ENCODE measurements around the gene EFCAB6. TPM values are rescaled to one million over a fixed set of nuclear protein-coding genes. Genes with fewer than 3 reads are reported as not detected.

Gene EFCAB6
- total RNA-seq, 6 experiments from 2014 or later, result 0.29 to 1.5 (median 0.93) TPM

GRCh38 chr22:43591380-43591779, 220.7 kb downstream of the EFCAB6 start:
- WGBS (ENCODE audit: insufficient coverage, low coverage, low lambda C conversion rate, missing lambda C conversion rate), result 86% methylated on average over 6 of the region's 6 CpGs
- Histone ChIP-seq H3K27me3 (no peaks in the 10 kb centered on the region), H3K4me1 (no peaks in the 10 kb centered on the region), H3K27ac (no peak overlapping the region), H3K4me3 (no peak overlapping the region), H3K36me3 (no peaks in the 10 kb centered on the region), H3K9me3 (no peaks in the 10 kb centered on the region)
- intact Hi-C loops (cut with DNase I), result no loop called here
- ATAC-seq (no peak), DNase-seq (no peak)
- no peak for TF ChIP-seq CTCF (IDR thresholded peaks at IDR 0.05)
- no peak for TF ChIP-seq POLR2A (IDR thresholded peaks at IDR 0.05)

- DNase-seq (no peak), ATAC-seq (no peak)
- no peak for TF ChIP-seq CTCF (IDR thresholded peaks at IDR 0.05)
- TF ChIP-seq POLR2A (IDR thresholded peaks at IDR 0.05), result no peak
- Histone ChIP-seq H3K9me3 (no peaks in the 10 kb centered on the region), H3K27me3 (no peaks in the 10 kb centered on the region), H3K36me3 (no peaks in the 10 kb centered on the region), H3K4me1 (no peaks in the 10 kb centered on the region), H3K27ac (no peak overlapping the region), H3K4me3 (no peak overlapping the region)
- intact Hi-C loops (cut with DNase I), result no loop called here
- 0% methylated on average over 1 of the region's 1 CpG for WGBS (ENCODE audit: insufficient coverage, low coverage, low lambda C conversion rate, missing lambda C conversion rate)
These were observed 224.5 kb downstream of the EFCAB6 start for GRCh38 chr22:43587574-43587973.

- ATAC-seq (no peak), DNase-seq (no peak)
- Histone ChIP-seq H3K27ac (no peak overlapping the region), H3K27me3 (no peaks in the 10 kb centered on the region), H3K36me3 (no peaks in the 10 kb centered on the region), H3K9me3 (no peaks in the 10 kb centered on the region), H3K4me3 (no peak overlapping the region), H3K4me1 (no peaks in the 10 kb centered on the region)
- WGBS (ENCODE audit: insufficient coverage, low coverage, low lambda C conversion rate, missing lambda C conversion rate), result 56% methylated on average over 2 of the region's 2 CpGs
- no peak for TF ChIP-seq CTCF (IDR thresholded peaks at IDR 0.05)
- no peak for TF ChIP-seq POLR2A (IDR thresholded peaks at IDR 0.05)
- intact Hi-C loops (cut with DNase I), result no loop called here
These were observed 228.6 kb downstream of the EFCAB6 start for GRCh38 chr22:43583501-43583900.

- ATAC-seq (no peak), DNase-seq (no peak)
- no peaks in the 10 kb centered on the region for H3K27me3 ChIP-seq
- no peaks in the 10 kb centered on the region for H3K36me3 ChIP-seq
- H3K4me3 ChIP-seq, result no peak overlapping the region
- H3K9me3 ChIP-seq, result no peaks in the 10 kb centered on the region
- no peak overlapping the region for H3K27ac ChIP-seq
- no peaks in the 10 kb centered on the region for H3K4me1 ChIP-seq
- TF ChIP-seq POLR2A (IDR thresholded peaks at IDR 0.05) (no peak), CTCF (IDR thresholded peaks at IDR 0.05) (no peak)
- 80% methylated on average over 1 of the region's 1 CpG for WGBS (ENCODE audit: insufficient coverage, low coverage, low lambda C conversion rate, missing lambda C conversion rate)
- intact Hi-C loops (cut with DNase I), result no loop called here
These were observed 229.7 kb downstream of the EFCAB6 start for GRCh38 chr22:43582394-43582793.

GRCh38 chr22:43580271-43580750, 231.8 kb downstream of the EFCAB6 start:
- H3K9me3 ChIP-seq, result no peaks in the 10 kb centered on the region
- intact Hi-C loops (cut with DNase I), result no loop called here
- ATAC-seq, result no peak
- no peak for DNase-seq
- no peaks in the 10 kb centered on the region for H3K36me3 ChIP-seq
- no peaks in the 10 kb centered on the region for H3K27me3 ChIP-seq
- no peak overlapping the region for H3K27ac ChIP-seq
- no peaks in the 10 kb centered on the region for H3K4me1 ChIP-seq
- TF ChIP-seq POLR2A (IDR thresholded peaks at IDR 0.05) (no peak), CTCF (IDR thresholded peaks at IDR 0.05) (no peak)
- WGBS (ENCODE audit: insufficient coverage, low coverage, low lambda C conversion rate, missing lambda C conversion rate), result 54% methylated on average over 3 of the region's 4 CpGs
- H3K4me3 ChIP-seq, result no peak overlapping the region

Data from right lobe of liver (tissue), 6 donors.